SHP77 (cell line): Measurements from ENCODE around the gene ATP13A2.

ENCODE experiments used
- DNase-seq, 2 experiments: peaks; one replicate each; lab custom pipeline; 2025; lab: John Stamatoyannopoulos, UW

Gene ATP13A2

GRCh38 chr1:17011439-17012307 lies at the start of gene ATP13A2:
ATP13A2 (minus strand) TSS chr1:17011928; CDS start chr1:17011738, 190 bp downstream.
- peak; percentile 85 to 94 for DNase-seq

GRCh38 chr1:17061486-17061885 lies 49.8 kb upstream of the ATP13A2 start:
- no peak for DNase-seq

GRCh38 chr1:17060306-17060749 lies 48.6 kb upstream of the ATP13A2 start:
- no peak for DNase-seq

DNA sequence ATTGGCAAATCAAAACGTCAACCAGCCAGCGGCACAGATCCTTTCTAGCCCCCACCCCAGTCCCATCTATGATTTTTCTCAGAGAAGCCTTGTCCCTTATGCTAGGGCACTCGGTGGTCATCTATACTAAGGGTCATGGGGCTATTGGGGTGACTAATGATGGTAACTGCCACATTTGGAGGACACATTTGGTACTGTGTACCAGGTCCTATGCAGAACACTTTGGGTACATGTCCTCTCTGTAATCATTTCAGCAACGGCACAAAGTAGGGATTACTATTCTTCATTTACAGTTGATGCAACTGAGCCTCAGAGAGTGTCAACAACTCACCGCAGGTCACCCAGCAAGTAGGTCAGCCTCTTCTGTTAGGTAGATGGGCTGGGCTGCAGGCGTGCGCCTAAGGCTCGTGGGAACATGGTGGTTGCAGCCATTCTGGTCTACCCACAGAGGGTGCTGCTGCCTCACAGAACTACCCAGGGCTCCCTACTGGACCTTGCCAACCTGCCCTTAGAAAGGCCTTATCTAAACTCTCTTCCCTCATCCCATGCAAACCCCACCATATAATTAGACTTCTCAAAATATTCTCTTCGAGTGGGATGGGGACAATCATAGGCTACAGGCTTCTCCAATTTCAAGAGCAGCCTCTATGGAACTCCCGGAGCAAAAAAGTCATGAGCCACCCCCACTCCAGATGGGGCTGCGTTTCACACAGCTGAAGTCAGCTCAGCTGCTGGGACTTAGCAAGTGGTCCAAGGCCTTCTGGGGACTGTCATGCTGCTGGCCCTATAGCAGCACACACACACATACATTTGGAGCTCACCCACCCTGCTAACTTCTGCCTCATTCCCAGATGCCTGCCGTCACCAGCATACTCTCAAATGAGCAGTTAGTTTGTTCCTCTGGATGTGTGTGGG lies 47.9 kb upstream of the ATP13A2 start:
- peak; percentile 63 to 66 for DNase-seq

DNA sequence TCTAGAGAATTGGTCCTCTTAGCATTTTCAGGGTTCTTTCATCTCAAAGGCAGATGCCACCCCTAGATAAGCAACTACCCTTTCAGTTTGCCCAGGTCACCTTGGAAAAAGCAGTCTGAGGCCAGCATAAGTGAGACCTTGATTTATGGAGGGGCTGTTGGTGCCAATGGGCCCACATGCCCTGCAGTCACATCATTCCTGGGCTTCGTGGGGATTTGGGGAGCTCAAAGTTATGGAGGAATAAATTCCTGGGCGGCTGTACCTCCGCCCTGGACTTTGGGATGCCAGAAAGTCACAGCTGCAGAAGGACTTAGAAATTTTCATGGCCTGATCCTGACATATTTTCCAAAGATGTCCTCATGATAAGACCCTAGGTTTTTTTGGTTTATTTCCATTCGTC lies 44.8 kb upstream of the ATP13A2 start:
- no peak for DNase-seq

DNA sequence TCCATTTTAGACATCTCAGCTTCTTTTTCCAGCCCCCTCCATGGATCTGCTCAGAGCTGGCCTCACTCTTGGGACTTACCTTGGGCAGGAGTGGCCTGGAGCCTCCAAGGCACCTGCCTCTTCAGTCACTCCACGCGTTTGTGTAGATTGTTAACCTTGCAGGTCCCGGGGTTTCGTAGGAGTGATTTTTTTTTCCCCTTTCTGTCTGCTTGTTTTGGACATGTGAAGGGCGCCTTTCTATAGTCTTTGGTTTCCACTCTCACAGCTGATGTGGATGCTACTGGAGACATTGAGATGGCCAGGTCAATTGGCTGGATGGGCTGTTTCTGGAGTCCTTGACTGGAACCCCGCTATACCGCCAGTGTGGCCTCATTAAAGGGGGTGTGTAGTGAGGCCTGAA lies 44.1 kb upstream of the ATP13A2 start:
- DNase-seq, result no peak

DNA sequence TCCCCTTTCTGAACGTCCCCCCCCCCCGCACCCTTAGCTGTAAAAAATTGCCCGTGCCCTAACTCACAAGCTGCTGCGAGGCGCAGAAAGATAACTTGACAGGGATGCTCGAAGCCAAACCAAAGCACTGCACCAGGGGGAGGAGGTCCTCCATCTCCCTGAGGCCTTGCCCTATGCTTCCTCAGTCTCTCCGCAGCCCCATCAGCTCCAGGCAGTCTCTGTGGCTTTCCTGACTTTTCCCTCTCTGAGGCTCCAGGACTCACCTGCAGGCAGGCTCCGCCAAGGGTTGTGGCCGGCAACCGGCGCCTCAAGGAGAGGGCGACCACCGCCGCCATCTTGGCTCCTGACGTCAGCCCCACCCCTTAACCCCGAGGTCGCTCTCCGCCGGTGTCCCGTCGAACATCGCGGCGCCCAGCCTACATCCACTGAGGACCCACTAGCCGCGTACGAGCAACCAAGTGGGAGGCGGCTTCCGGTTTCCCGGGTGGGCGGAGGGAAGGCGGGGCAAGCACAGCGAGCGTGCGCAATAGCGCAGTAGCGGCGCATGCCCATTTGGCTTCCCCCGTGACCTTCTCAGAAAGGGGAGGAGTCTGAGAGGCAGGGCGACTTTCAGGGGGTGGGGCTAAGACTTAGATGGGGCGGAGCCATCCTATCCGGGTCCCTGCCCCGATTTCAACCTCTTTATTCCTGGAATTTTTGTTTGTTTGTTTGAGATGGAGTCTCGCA lies 42.1 kb upstream of the ATP13A2 start, which contains the start of gene SDHB:
SDHB (minus strand) TSS at position 348 of the 726 bp plus-strand sequence; CDS start at position 335, 13 bp downstream.
- peak; percentile 96 for DNase-seq

GRCh38 chr1:17053086-17053684 lies 41.5 kb upstream of the ATP13A2 start:
- no peak for DNase-seq

- no peak for DNase-seq
These were observed 40.9 kb upstream of the ATP13A2 start for GRCh38 chr1:17052641-17053040.

GRCh38 chr1:17052038-17052437 lies 40.3 kb upstream of the ATP13A2 start:
- no peak for DNase-seq

DNA sequence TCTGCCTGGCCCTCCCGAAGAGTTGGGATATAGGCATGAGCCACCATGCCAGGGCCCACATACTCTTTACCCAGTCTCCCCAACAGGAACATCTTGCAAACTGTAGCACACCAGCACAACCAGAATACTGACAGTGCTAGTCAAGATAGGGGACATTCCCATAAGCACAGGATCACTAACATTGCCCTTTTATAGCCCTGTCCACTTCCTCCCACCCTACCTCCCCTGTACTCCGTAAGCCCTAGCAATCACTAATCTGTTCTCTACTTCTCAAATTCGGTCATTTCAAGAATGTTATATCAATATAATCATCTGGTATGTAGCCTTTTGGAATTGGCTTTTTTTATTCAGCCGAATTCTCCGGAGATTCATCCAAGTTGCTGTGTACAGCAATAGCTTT lies 36.2 kb upstream of the ATP13A2 start:
- no peak for DNase-seq

DNA sequence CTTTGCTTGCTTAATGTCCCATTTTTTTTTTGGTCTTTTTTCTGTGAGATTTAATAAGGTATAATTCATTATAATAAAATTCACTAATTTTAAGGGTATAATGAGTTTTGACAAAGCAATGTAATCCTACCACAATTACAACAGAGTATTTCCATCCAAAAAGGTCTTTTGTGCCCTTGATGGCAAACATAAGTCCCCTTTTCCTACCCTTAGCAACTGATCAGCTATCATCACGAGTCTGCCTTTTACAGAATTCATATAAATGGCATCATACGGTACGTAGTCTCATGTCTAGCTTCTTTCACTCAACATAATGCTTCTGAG lies 34.6 kb upstream of the ATP13A2 start:
- DNase-seq, result no peak

- DNase-seq, result peak; percentile 39 to 50
These were observed 34.1 kb upstream of the ATP13A2 start for GRCh38 chr1:17045634-17046333.

DNA sequence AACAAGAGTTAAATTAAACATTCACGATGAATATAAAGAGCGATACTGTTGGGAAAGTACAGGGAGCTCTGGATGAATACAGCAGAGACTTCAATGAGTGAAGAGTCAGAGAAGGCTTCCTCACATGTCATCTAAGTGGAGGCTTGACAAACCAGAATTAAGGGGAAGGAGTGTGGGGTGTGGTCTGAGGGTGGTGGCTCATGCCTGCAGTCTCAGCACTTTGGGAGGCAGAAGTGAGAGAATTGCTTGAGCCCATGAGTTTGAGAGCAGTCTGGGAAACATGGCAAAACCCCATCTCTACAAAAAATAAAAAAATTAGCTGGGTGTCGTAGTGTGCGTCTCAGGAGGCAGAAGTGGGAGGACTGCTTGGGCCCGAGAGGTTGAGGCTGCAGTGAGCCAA lies 33.4 kb upstream of the ATP13A2 start:
- no peak for DNase-seq

GRCh38 chr1:17043676-17044075 lies 31.9 kb upstream of the ATP13A2 start:
- no peak for DNase-seq

DNA sequence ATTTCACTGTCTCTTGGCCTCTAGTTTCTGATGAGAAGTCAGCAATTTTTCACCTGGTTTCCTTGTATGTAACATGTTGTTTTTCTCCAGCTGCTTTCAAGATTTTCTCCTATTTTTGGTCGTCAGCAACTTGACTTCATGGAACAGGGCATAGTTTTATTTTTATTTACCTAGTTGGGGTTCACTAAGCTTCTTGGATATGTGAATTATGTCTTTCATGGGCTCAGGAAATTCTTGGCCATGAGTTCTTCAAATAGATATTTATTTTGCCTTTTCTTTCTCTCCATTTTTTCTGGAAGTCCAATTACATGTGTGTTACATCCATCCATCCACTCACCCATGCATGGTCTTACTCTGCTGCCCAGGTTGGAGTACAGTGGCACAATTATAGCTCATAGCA lies 28.4 kb upstream of the ATP13A2 start:
- DNase-seq, result no peak

DNA sequence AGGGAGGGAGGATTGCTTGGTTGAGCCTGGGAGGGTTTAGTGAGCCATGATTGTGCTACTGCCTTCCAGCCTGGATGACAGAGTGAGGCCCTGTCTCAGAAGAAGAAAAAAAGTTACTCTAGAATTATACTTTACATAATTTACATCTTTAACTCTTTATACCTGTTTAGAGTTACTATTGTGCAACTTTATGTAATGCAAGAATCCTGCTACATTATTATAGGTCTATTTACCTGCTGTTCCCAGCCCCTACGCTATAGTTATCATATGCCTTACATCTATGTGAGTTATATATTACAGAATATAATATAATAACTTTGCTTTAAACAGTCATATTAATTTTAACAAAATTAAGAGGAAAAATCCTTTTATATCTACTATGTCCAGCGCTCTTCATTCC lies 27.8 kb upstream of the ATP13A2 start:
- no peak for DNase-seq

- no peak for DNase-seq
These were observed 21.8 kb upstream of the ATP13A2 start for GRCh38 chr1:17033481-17033880.

- DNase-seq, result no peak
These were observed 21.0 kb upstream of the ATP13A2 start for GRCh38 chr1:17032741-17033140.

GRCh38 chr1:17031436-17031835 lies 19.7 kb upstream of the ATP13A2 start:
- DNase-seq, result no peak

DNA sequence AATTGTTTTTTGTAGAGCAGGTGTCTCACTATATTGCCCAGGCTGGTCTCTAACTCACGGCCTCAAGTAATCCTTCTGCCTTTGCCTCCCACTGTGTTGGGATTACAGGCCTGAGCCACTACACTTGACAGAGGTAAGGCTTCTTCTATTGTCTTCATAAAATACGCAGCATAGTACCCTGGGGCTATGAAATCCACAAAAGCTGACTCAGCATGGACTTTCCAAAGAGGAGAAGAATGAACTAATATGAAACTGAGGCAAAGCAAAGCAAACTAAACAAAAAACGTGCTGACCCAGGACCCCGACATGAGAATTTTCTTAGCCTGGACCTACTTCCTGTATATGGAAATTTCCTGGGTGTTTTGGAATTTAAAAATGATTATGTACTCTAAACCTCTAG lies 18.5 kb upstream of the ATP13A2 start:
- DNase-seq, result no peak
